OCI-M1 (cell line): Measurements from ENCODE around the gene KRT80.

Source experiments
- DNase-seq: peaks from one replicate; lab custom pipeline; 2025; lab: John Stamatoyannopoulos, UW

KRT80 gene

GRCh38 chr12:52198454-52199215, 6.8 kb upstream of the KRT80 start:
- no peak for DNase-seq

DNA sequence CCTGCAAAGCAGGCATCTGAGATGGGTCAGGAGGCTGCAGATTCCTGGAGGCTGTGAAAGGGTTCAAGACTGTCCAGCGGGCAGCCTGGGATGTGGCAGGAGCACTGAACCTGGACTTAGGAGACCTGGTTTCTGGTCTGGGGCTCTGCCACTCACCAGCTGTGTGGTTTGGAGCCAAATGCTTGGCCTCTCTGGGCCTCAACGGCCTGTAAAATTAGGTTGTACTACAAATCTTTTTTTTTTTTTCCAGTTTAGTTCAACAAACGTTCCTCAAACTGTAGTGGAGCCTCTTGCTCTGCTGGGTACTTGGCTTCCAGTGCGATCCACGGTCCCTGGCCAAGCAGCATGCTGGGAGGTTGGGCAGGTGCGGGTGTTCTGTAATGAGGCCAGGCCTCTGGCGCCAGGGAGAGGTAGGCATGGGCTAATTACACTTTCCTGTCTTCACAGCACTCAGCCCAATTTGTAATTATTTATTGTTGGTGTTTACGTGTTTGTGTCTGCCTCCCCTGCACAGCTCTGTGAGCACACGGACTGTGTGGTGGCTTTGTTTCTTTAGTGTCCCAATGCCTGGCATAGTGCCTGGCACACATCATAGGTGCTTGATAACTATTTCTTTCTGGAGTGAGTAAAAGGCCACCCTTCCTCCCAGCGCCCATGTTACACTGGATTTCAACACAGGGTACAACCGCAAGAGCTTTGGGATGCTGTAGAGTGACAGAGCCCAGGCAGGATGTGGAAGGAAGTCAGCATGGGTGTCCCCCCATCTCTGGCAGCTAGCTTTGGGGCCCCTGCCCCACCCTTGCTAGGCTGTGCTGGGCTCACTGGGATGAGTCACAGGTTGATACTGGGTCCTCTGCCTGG, 5.8 kb upstream of the KRT80 start:
- DNase-seq, result no peak

DNA sequence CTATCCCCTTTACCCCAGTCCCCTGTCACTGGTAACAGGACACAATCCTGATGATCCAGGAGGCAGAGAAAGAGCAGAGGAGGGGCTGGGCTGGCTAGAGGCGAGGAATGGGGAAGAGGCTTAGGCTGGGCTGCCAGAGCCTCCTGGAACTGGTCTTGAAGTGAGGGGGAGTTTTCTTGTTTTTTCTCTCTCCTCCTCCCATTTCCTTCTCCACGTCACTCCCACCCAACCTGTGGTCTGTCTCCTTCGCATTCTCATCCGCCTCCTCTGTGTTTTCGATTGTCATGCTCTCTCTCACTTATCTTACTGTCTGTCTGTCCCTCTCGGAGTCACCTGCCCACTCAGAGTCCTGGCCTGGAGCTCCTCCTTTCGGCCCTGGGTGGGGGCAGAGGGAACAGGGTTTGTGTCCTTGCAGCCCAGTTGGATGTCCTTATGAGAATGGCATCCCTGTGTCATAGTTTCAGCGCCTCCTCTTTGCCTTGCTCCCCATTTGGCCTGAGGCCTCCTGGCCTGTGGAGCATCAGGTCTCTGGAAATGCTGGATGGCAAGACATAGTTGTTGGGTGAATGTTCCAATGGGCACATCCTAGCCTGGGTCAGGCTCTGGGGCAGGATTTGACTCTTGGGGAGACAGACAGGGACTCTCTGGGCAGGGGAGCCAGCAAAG, 3.4 kb upstream of the KRT80 start:
- peak; percentile 53 for DNase-seq

DNA sequence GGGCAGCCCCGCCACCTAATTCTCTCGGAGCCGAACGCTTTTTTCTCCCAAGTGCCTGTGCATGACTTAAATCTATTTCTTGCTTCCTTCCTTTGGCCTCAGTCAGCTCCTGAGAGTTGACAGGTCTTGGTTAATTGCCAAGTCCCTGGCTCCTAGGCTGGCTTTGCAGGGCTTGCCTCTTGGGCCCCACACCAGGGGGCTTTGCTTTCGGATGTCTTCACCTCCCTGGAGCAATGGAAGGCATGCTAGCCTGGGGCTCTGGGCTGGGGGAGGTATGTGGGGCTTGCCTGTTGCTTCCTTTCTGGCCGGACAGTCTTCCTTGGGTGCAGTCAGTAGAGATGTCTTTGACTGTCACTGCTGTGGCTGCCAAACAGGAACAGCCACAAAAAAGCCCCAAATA, 2.2 kb upstream of the KRT80 start:
- no peak for DNase-seq

GRCh38 chr12:52193532-52193931, 1.7 kb upstream of the KRT80 start:
- no peak for DNase-seq

DNA sequence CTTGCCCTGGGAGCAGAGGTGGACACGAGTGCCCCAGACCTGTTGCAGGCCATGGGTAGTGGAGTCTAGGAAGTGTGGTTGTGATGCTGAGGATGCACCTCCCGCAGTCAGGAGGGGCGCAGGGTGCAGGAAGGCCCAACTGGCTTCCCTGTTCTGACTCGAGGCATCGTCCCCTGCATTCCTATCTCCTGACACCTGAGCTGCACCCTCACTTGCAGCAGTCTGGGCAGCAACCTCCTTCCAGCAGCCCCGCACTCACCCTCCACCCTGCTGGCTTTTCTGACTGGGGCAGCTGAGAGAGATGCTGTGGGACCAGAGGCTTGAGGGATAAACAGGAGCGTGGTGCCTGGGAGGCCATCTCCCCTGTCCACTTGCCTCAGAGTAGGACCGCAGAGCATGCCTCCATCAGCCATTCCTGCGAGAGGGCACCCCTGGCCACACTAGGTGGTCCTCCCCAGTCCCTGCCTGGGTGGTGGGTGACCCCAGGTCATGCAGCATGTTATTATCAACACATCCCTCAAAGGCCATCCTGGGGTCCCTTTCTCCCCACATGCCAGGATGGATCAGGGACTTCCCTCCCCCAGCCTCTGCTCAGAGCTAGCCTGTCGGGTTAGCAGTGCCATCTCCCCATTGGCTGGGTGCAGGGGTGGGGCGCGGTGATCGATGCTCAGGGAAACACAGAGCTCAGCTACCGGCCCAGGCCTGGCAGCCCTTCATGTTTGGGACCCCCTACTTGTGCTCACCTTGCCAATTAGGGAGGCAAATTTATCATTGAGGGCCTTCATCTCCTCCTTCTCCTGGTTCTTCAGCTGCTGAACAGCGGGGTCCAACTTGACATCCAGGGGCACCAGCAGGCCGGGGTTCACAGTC, 719 bp downstream of the KRT80 start:
- no peak for DNase-seq

DNA sequence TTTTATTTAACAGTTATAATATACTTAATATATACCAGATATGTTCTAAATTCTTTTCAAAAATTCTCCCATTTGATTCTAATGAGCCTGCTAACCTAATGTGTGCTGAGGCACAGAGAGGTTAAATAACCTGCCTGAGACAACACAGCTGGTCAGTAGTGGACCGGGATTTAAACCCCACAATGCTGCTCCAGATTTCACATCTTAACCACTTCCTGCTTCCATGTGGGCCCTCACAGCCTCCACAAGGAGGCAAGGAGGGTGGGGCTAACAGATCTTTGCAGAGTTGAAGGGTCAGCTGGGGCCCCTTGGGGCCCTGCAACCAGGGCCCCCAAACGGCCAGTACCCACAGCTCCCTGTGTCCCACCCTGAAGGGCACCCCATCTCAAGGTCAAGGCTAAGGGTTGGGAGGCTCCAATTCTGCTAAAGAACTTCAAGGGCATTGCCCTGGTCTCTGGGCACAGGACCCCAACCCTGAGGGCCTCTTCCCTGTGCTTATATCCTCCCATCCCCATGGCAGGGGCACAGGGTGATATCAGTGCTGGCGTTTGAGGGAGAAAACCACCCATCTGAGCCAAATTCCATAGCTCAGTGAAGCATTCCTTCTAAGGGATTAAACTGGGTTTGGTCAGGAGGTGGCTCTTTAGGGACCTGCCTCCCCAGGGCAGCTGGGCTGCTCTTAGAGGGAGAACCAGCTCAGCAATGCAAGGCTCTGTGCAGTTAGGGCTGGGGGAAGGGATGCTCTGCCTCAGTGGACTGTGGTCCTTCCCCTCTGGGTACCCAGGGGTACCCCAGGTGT, 2.2 kb downstream of the KRT80 start:
- no peak for DNase-seq

DNA sequence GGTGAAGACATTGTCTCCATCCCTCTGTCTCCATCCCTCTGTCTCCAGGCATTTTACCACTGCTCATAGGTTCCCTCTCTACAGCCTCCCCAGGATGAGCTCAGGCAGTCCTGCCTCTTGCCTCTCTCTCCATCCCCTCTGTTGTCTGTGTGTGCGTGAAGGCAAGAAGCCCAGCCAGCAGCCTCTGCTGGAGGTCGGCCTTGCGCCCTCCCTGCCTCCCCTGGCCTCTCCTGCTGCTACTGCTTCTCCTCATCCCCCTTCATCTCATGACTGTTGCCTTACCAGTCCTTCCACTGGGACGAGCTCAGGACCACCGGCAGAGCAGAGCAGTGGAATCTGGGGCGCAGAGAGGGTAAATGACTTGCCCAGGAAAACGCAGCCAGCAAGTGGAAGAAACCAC, 3.2 kb downstream of the KRT80 start:
- no peak for DNase-seq

DNA sequence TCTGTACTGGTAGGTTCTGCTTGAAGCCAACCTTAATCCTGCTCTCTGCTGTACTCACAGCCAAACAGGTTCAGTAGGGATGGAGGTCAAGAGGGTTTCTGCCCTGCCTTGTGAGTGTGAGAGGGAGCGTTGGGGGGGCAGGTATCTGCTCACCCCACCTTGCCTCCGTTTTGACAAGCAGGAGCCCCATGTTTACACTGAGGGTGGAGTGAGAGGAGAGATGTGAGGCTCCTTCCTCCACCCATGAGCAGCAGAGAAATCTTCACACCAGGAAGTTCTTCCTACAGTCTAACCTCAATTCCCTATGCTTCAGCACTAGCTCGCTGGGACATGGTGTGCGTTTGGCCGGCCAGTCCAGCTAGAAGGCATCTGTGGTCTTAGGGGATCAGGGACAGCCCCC, 4.2 kb downstream of the KRT80 start:
- no peak for DNase-seq

DNA sequence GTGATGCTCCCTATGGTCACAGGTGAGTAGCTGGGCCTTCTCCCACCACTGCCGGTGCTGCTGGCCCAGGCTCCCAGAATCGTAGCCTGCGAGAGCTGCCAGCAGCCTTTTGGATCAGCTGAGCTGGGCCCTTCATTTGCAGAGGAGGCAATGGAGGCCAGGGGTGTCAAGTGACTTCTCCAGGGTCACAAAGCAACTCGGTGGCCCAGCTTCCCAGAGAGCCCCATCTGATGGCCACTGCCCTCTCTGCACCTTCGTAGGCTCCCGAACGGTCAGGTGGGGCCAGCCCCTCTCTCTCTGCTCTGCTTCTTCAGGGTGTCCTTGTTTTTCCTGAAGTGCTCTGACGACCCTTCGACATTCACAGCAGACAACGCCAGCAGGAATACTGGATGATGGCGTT, 4.6 kb downstream of the KRT80 start:
- no peak for DNase-seq

DNA sequence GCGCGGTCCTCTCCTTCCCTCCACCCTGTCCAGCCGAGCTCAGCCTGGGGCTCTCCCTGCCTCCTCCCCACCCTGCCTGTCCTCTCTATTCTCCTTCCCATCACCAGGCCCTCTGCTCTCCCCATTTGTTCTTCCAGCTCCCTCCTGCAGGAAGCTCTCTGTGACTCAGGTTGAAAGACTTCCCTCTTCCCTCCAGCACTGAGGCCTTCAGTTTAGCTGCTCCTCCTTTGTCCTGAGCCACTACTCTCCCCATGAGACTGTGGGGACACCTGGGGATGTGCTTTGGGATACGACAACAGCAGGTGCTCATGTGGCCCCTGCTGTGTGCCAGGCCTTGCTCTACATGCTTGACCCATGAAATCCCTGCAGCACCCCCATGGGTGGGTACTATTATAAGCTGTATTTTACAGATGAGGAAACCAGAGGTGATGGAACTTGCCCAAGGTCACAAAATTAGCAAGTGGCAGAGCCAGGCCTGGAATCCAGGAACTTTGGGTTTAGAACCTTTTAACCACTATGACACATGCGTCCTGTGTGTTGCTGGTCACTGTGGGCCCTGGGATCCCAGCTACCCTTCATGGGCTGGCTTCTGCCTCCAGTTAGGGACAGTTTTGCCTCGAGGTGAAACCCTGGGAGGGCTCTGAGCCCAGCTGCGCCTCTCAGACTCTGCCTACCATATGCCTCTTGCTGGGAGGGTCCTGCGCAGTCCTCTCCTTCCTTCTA, 5.5 kb downstream of the KRT80 start:
- no peak for DNase-seq

DNA sequence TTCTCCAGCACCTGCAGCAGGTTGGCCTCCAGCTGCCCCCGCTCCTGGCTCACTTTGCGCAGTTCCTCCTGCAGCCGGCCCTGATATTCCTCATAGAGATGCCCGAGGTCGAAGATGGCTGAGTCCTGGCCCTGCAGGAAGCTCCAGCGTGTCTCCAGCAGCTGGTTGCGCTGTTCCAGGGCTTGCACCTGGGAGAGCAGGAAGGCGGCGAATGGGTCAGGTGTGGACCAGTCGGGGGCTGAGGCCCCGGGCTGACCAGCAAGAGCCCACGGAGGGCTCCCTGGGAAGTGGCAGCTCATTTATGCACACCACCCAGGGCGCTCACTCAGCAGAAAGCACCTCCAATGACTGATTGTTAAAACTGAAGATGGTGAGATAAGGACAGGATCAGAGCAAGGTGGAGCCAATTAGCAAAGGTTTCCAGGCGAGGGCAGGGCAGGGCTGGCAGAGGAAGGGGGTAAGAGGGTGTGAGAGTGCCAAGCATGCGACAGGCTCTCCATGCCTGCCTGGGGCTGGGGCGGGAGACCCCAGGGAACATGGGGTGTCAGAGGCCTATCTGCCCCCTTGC, 6.3 kb downstream of the KRT80 start:
- DNase-seq, result no peak

DNA sequence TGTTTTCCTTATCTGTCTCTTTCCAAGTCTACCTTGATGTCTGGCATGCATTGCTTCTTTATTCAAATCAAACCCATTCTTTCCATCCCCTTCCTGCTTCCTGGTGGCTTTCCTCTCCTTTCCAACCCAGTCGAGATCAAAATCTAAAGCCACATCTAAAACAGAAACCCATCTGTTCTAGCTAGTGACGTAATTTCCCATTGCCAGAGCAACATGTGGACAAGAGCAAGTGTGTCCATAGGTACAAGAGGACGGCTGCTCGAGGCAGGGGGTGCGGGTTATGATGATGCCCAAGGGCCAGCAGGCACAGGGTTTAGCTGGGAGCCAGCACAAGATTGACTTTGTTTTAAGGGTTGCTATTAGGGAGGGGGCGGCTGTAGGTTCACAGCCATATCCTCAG, 7.0 kb downstream of the KRT80 start:
- no peak for DNase-seq

- DNase-seq, result no peak
These were observed 7.8 kb downstream of the KRT80 start for GRCh38 chr12:52183971-52184370.

DNA sequence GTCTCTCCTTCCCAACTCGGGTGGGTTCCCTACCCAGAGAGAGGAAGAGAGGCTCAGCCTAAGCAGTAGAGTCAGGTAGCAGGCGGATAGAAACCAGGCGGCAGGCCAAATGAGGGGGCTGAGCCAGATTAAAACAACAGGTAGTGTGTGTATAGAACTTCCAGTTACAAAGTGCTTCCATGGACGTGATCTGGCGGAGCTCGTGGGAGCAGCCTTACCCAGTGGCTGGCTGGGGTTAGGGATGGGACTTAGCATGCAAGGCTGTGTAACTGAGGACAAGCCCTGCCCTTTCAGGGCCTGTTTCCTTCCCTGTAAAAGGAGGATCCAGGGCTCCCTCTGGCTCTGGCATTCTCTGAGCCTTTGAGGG, 8.3 kb downstream of the KRT80 start:
- no peak for DNase-seq

- no peak for DNase-seq
These were observed 8.8 kb downstream of the KRT80 start for GRCh38 chr12:52182898-52183543.

DNA sequence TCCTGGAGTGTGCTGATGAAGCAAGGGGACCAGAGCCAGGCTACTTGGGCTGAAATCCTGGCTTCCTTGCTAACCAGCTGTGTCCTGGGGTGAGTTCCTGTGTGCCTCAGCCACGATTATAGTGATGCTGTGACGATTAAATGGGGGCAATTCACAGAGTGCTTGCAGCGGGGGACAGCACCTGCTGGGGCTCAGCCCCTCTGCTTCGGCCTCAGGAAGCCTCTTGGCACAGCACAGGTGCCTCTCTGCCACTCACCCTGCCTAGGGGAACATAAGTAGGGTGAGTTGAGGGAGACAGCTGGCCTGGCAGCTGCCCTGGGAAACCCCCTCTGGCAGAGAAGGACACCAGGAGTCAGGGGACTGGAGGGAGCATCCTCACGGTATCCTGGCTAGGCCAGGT, 9.4 kb downstream of the KRT80 start:
- DNase-seq, result no peak

DNA sequence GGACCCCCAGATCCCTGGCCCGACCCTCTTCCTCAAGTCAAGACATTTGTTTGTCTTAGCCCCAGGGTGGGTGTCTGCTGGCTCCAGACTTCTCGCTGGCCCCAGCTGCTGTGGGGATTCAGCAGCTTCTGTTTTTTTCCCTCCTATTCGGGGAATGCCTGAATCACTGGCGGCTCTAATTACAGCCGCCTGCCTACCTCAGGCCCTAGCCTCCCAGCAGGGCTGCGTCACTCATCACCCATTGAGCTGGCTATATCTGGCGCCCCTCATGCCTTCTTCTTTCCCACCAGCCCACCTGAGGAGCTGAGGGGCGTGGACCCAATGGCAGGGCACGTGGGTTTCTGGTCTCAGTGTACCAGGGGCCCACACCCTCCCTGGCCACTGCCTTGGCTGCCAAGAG, 10.1 kb downstream of the KRT80 start:
- DNase-seq, result no peak

DNA sequence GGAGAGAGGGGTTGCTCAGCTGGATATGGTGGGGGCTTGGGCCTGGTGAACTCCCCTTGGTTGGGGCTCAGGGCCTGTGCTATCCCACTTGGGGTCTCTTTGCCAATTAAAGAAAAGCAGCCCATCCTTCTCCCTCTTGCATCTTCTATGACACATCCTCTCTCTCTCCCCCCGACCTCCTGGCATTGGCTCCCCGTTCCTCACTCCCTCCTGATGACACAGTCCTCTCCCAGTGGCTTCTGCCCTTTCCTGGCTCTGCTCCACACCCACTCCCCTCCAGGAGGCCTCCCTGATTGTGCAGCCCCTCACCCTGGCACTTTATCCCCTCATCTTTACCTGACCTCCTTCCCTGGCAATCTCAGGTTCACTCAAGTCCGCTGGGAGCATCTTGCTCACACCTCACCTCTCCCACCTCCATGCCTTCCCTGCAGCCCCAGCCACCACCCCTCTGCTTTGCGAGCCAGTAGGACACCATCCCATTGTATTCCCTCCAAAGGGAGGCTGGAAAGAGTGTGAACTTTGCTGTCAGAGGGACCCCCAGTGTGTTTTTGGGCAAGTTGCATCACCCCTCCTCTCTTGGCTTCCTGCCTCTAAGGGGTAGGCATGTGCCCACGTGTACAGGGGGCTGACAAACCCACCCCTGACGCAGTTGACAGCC, 10.7 kb downstream of the KRT80 start:
- no peak for DNase-seq
